ENCODE results near the gene TAS1R1. TPM values are rescaled to one million over a fixed set of nuclear protein-coding genes. Genes with fewer than 3 reads are reported as not detected.

TAS1R1 gene
- total RNA-seq, 4 donors from 2014 or later = not detected

DNA sequence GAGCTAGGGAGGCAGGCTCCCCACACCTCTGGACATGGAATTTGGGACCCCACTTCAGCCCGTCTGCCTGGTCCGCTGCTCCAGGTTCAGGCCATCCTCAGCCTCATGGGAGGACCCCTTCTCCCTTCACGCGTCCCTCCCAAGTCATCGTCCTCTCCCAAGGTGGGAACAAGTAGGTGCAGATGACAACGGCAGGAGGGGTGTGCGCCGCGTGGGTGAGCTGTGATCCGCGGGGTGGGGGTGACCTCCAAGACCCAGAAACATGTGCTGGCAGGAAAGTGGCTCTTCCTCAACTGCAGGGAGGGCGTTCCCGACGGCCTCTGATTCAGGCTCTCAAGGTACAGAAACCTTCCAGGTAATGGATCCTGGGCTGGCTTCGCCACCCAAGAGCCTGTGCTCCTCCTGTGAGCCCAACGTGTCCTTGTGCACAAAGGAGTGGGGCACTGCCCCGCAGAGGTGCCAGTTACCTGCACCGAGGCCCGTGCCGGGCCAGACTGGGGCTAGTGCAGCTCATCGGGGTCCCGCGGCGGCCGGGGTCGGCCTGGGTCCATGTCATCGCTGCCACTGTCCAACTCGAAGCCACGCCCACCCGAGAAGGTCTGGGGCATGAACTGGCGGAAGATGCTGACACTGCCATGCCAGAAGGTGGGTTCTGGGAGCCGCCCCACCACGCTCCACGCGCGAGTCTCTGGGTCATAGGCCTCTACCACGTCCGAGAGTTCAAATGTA is 37.9 kb downstream of the TAS1R1 start:
- TF ChIP-seq, protein P1, sequence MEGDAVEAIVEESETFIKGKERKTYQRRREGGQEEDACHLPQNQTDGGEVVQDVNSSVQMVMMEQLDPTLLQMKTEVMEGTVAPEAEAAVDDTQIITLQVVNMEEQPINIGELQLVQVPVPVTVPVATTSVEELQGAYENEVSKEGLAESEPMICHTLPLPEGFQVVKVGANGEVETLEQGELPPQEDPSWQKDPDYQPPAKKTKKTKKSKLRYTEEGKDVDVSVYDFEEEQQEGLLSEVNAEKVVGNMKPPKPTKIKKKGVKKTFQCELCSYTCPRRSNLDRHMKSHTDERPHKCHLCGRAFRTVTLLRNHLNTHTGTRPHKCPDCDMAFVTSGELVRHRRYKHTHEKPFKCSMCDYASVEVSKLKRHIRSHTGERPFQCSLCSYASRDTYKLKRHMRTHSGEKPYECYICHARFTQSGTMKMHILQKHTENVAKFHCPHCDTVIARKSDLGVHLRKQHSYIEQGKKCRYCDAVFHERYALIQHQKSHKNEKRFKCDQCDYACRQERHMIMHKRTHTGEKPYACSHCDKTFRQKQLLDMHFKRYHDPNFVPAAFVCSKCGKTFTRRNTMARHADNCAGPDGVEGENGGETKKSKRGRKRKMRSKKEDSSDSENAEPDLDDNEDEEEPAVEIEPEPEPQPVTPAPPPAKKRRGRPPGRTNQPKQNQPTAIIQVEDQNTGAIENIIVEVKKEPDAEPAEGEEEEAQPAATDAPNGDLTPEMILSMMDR (IDR thresholded peaks at IDR 0.05; ENCODE audit: low read depth) = no peak

DNA sequence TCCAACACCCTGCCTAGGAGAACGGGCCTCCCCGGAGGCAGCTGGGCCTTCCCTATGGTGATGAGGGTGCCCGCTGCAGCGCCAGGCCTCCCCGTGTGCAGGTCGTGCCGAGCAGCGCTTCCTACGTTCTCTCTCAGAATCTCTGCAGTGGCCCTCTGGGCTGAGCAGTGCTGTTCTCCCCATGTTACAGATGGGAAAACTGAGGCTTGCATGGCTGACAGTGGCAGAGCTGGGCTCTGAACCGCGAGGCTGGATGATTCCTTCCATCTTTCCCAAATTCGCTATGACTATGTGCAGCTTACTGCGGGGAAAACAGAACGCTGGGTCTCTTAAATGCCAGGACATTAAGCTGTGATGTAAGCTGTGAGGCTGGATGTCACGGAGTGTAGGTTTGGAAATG is 38.7 kb downstream of the TAS1R1 start:
- TF ChIP-seq, protein P1 (IDR thresholded peaks at IDR 0.05; ENCODE audit: low read depth) = no peak

GRCh38 chr1:6594977-6595740 is 40.1 kb downstream of the TAS1R1 start:
- TF ChIP-seq, protein P1 (IDR thresholded peaks at IDR 0.05; ENCODE audit: low read depth) = no peak

GRCh38 chr1:6596351-6596750 is 41.2 kb downstream of the TAS1R1 start:
- TF ChIP-seq, protein P1 (IDR thresholded peaks at IDR 0.05; ENCODE audit: low read depth) = no peak

DNA sequence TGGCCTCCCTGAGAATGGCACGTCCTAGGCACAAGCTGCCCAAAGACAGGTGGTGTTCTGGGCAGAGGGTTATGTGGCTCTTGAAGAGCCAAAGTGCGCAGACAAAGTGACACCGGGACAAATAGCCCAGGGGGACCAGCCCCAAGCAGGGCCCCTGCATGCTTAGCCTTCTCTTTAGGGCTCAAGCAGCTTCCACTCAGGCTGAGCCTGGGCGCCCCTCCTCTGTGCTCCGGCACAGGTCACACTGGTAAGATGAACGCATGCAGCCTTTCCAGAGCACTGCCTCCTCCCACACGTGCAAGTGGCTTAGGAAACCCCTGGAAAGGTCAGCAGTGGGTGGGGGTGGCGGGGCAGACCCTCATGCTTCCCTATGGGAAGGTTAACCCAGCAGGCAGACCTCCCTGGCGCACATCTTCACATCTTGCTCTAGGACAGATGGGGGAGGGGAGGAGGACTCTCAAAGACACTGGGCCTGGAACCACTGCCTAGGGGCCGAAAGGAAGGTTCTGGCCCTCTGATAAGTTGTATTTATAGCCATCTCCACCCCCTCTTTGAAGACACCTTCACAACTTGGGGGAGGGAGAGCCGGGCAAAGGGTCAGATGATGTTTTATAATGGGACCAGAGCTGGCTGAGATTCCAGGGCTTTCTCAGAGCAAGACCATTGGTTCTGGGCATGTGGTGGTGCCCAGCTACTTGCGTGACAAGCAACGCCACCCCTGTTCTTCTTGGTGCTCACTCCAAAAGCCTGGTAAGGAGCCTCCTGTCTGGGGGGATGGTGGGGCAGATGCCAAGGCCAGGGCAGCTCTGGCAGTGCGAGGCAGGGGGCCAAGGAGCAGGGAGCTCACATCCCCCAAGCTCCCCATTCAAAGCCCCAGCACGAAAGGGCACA is 42.0 kb downstream of the TAS1R1 start:
- TF ChIP-seq, protein P1 (IDR thresholded peaks at IDR 0.05; ENCODE audit: low read depth) = no peak

DNA sequence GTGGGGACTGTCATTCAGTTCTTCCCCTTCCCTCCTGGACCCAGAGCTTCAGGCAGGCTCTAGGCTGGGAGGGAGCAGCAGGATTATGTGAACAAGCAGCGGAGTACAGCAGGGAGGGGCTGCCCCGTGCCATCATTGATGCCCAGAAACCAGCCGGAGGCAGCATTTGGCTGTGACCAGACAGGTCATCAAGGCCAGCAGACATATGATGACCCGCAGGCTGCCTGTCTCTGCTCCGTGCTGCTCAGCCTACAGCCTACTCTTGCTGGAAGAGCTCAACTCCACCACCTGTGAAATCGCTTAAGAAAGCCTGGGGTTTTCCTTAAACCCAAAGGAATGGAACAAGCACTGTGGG is 42.6 kb downstream of the TAS1R1 start:
- TF ChIP-seq, protein P1 (IDR thresholded peaks at IDR 0.05; ENCODE audit: low read depth) = no peak
